ENCODE measurements around the gene TCF23.

TCF23 gene

GRCh38 chr2:27199241-27199640 is 50.4 kb downstream of the TCF23 start:
- no peak overlapping the region for H3K4me3 ChIP-seq (ENCODE audit: low read depth in 1 of 5, low read length in 5 of 5)
- H3K27me3 ChIP-seq (ENCODE audit: control insufficient read depth in 5 of 5, insufficient read depth in 4 of 5, low read length in 5 of 5), result no peaks in the 10 kb centered on the region
- H3K9ac ChIP-seq (ENCODE audit: low read length in 5 of 5), result peak overlapping the region in 2 of 5 donors; percentile 4 to 13
- H3K27ac ChIP-seq (ENCODE audit: low read depth, low read length), result peak overlapping the region; percentile 37
- H3K36me3 ChIP-seq (ENCODE audit: control insufficient read depth in 5 of 5, insufficient read depth in 5 of 5, low read length in 5 of 5), result peaks cover 8 to 51% (median 49%) of the 10 kb centered on the region in 5 donors
- H3K9me3 ChIP-seq (ENCODE audit: control insufficient read depth in 5 of 5, low read length in 5 of 5), result no peaks in the 10 kb centered on the region
- peaks cover 0 to 9% (median 7%) of the 10 kb centered on the region in 5 donors for H3K4me1 ChIP-seq (ENCODE audit: control insufficient read depth in 5 of 5, insufficient read depth in 5 of 5, low read length in 5 of 5)

DNA sequence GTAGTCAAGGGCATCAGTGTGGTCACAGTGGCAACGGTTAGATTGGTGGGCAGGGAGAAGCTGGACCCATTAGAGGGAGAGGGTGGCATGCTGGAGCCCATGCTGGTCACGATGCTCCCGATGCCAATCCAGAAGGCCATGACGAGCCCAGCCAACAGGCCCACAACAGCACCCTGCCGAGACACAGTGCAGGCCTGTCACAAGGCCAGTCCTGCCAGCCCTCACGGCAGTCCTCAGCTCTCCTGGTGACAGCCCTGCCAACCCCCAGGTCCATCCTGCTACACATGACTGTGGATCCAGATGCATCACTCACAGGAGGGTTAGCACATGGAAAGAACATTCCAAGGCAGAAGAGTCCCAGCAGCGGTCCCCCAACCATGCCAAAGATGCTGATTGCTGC is 52.9 kb downstream of the TCF23 start:
- Histone ChIP-seq H3K9me3 (ENCODE audit: control insufficient read depth in 5 of 5, low read length in 5 of 5) (no peaks in the 10 kb centered on the region), H3K27me3 (ENCODE audit: control insufficient read depth in 5 of 5, insufficient read depth in 4 of 5, low read length in 5 of 5) (no peaks in the 10 kb centered on the region), H3K4me3 (ENCODE audit: low read depth in 1 of 5, low read length in 5 of 5) (no peak overlapping the region), H3K27ac (ENCODE audit: low read depth, low read length) (no peak overlapping the region), H3K9ac (ENCODE audit: low read length in 5 of 5) (no peak overlapping the region), H3K36me3 (ENCODE audit: control insufficient read depth in 5 of 5, insufficient read depth in 5 of 5, low read length in 5 of 5) (peaks cover 8 to 75% (median 73%) of the 10 kb centered on the region in 5 donors), H3K4me1 (ENCODE audit: control insufficient read depth in 5 of 5, insufficient read depth in 5 of 5, low read length in 5 of 5) (peaks cover 0 to 23% (median 17%) of the 10 kb centered on the region in 5 donors)

DNA sequence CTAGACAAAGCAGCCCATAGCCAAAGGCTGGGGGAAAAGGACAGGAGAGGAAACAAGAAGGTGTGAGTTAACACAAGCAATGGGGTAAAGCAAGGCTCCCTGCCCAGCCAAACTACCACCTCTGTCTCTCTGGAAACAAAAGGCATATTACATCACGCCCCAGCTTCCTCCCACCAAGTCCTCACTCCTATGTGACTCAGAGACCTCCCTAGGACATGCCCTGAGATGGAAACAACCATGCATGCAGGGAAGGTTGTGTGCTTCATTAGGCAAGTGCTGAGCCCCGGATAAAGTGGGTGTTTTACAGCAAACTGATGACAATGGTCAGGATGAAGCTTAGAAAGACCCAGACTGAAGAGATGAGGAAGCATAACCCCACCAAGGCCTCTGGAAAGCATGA is 54.0 kb downstream of the TCF23 start:
- peaks cover 8 to 87% (median 84%) of the 10 kb centered on the region in 5 donors for H3K36me3 ChIP-seq (ENCODE audit: control insufficient read depth in 5 of 5, insufficient read depth in 5 of 5, low read length in 5 of 5)
- peaks cover 0 to 35% (median 28%) of the 10 kb centered on the region in 5 donors for H3K4me1 ChIP-seq (ENCODE audit: control insufficient read depth in 5 of 5, insufficient read depth in 5 of 5, low read length in 5 of 5)
- no peak overlapping the region for H3K27ac ChIP-seq (ENCODE audit: low read depth, low read length)
- H3K4me3 ChIP-seq (ENCODE audit: low read depth in 1 of 5, low read length in 5 of 5), result no peak overlapping the region
- no peaks in the 10 kb centered on the region for H3K9me3 ChIP-seq (ENCODE audit: control insufficient read depth in 5 of 5, low read length in 5 of 5)
- H3K27me3 ChIP-seq (ENCODE audit: control insufficient read depth in 5 of 5, insufficient read depth in 4 of 5, low read length in 5 of 5), result no peaks in the 10 kb centered on the region
- peak overlapping the region in 1 of 5 donors; percentile 10 for H3K9ac ChIP-seq (ENCODE audit: low read length in 5 of 5)

DNA sequence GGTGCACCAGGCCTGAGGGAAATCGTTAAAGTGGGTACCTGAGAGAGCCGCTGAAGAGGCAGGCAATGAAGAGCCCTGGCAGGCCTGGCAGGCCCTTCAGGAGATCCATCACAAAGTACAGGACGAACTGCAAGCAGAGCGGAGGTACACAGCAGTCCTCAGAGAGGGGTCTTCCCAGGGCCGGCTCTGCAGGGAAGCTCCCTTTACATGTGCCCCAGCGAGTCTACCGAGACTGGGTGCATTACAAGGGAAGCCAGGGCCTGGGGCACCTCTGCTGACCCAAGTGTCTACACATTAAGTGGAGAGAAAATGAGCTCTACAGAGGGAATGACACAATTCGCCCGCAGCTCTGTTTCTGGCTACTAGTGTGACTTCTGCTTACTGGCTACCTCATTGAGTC is 54.9 kb downstream of the TCF23 start:
- no peak overlapping the region for H3K4me3 ChIP-seq (ENCODE audit: low read depth in 1 of 5, low read length in 5 of 5)
- peaks cover 0 to 42% (median 33%) of the 10 kb centered on the region in 5 donors for H3K4me1 ChIP-seq (ENCODE audit: control insufficient read depth in 5 of 5, insufficient read depth in 5 of 5, low read length in 5 of 5)
- H3K9me3 ChIP-seq (ENCODE audit: control insufficient read depth in 5 of 5, low read length in 5 of 5), result no peaks in the 10 kb centered on the region
- no peak overlapping the region for H3K9ac ChIP-seq (ENCODE audit: low read length in 5 of 5)
- no peaks in the 10 kb centered on the region for H3K27me3 ChIP-seq (ENCODE audit: control insufficient read depth in 5 of 5, insufficient read depth in 4 of 5, low read length in 5 of 5)
- H3K36me3 ChIP-seq (ENCODE audit: control insufficient read depth in 5 of 5, insufficient read depth in 5 of 5, low read length in 5 of 5), result peaks cover 8 to 96% (median 91%) of the 10 kb centered on the region in 5 donors
- no peak overlapping the region for H3K27ac ChIP-seq (ENCODE audit: low read depth, low read length)

- Histone ChIP-seq H3K27me3 (ENCODE audit: control insufficient read depth in 5 of 5, insufficient read depth in 4 of 5, low read length in 5 of 5) (no peaks in the 10 kb centered on the region), H3K4me1 (ENCODE audit: control insufficient read depth in 5 of 5, insufficient read depth in 5 of 5, low read length in 5 of 5) (peaks cover under 1 to 42% (median 37%) of the 10 kb centered on the region in 5 donors), H3K9ac (ENCODE audit: low read length in 5 of 5) (no peak overlapping the region), H3K27ac (ENCODE audit: low read depth, low read length) (no peak overlapping the region), H3K36me3 (ENCODE audit: control insufficient read depth in 5 of 5, insufficient read depth in 5 of 5, low read length in 5 of 5) (peaks cover 8 to 92% (median 87%) of the 10 kb centered on the region in 5 donors), H3K4me3 (ENCODE audit: low read depth in 1 of 5, low read length in 5 of 5) (no peak overlapping the region), H3K9me3 (ENCODE audit: control insufficient read depth in 5 of 5, low read length in 5 of 5) (no peaks in the 10 kb centered on the region)
These were observed 55.8 kb downstream of the TCF23 start for GRCh38 chr2:27204566-27204965.

DNA sequence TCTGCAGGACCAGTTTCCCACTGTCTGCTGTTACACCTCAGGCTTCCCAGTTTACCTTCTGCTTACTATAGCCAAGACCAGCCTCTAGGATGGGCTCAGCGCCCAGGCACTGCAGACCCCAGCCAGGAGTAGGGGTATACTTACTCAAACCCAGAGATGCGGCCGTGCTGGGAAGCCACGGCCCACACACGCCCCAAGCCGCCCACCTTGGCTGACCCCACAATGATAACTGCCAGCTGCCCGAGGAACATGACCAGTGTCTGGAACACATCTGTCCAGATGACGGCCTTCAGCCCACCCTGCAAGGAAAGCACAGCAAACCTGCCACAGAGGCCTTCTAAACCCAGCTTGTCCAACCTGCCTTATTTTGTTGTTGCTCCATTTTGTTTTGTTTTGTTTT is 56.4 kb downstream of the TCF23 start:
- H3K9ac ChIP-seq (ENCODE audit: low read length in 5 of 5), result no peak overlapping the region
- H3K36me3 ChIP-seq (ENCODE audit: control insufficient read depth in 5 of 5, insufficient read depth in 5 of 5, low read length in 5 of 5), result peaks cover 8 to 85% (median 81%) of the 10 kb centered on the region in 5 donors
- H3K27me3 ChIP-seq (ENCODE audit: control insufficient read depth in 5 of 5, insufficient read depth in 4 of 5, low read length in 5 of 5), result no peaks in the 10 kb centered on the region
- H3K27ac ChIP-seq (ENCODE audit: low read depth, low read length), result no peak overlapping the region
- H3K9me3 ChIP-seq (ENCODE audit: control insufficient read depth in 5 of 5, low read length in 5 of 5), result no peaks in the 10 kb centered on the region
- no peak overlapping the region for H3K4me3 ChIP-seq (ENCODE audit: low read depth in 1 of 5, low read length in 5 of 5)
- peaks cover 3 to 48% (median 41%) of the 10 kb centered on the region in 5 donors for H3K4me1 ChIP-seq (ENCODE audit: control insufficient read depth in 5 of 5, insufficient read depth in 5 of 5, low read length in 5 of 5)

GRCh38 chr2:27206346-27206745 is 57.5 kb downstream of the TCF23 start:
- H3K4me3 ChIP-seq (ENCODE audit: low read depth in 1 of 5, low read length in 5 of 5), result peak overlapping the region in 1 of 5 donors; percentile 13
- peak overlapping the region in 1 of 5 donors; percentile 14 for H3K9ac ChIP-seq (ENCODE audit: low read length in 5 of 5)
- peaks cover 8 to 74% (median 71%) of the 10 kb centered on the region in 5 donors for H3K36me3 ChIP-seq (ENCODE audit: control insufficient read depth in 5 of 5, insufficient read depth in 5 of 5, low read length in 5 of 5)
- H3K9me3 ChIP-seq (ENCODE audit: control insufficient read depth in 5 of 5, low read length in 5 of 5), result no peaks in the 10 kb centered on the region
- H3K4me1 ChIP-seq (ENCODE audit: control insufficient read depth in 5 of 5, insufficient read depth in 5 of 5, low read length in 5 of 5), result peaks cover 4 to 57% (median 48%) of the 10 kb centered on the region in 5 donors
- H3K27ac ChIP-seq (ENCODE audit: low read depth, low read length), result no peak overlapping the region
- H3K27me3 ChIP-seq (ENCODE audit: control insufficient read depth in 5 of 5, insufficient read depth in 4 of 5, low read length in 5 of 5), result no peaks in the 10 kb centered on the region

Data from subcutaneous abdominal adipose tissue (tissue), 5 donors.